Stimulated activated memory B cell treated with anti-CD40 and anti-IgM and Interleukin-4, amounts not matched to agents 10 μg/mL and 1 μg/mL and 100 μg/mL, for 72 hours (primary cell): ENCODE measurements around the gene DDT.
"Not testable (repeated sequence)": the region's sequence is repeated elsewhere in the genome, so short reads cannot be mapped to it uniquely, and the experiment has no call there.

Source experiments
- ATAC-seq: fragments of 150-1000 bp; cut with Tn5 transposase; 2 replicates; pipeline ENCODE4 v1.10.0; 2021
- H3K27ac Mint-ChIP-seq: one replicate; pipeline ENCODE4 v1.8.0; 2022; ENCODE audit warnings: mild to moderate bottlenecking, mixed read lengths
- H3K27me3 Mint-ChIP-seq: one replicate; pipeline ENCODE4 v1.8.0; 2022; ENCODE audit warnings: mixed read lengths
- H3K36me3 Mint-ChIP-seq: one replicate; pipeline ENCODE4 v1.8.0; 2022; ENCODE audit warnings: mixed read lengths
- H3K4me1 Mint-ChIP-seq: one replicate; pipeline ENCODE4 v1.8.0; 2022; ENCODE audit warnings: mixed read lengths
- H3K4me3 Mint-ChIP-seq: one replicate; pipeline ENCODE4 v1.8.0; 2022; ENCODE audit warnings: mild to moderate bottlenecking, moderate library complexity, mixed read lengths
- H3K9me3 Mint-ChIP-seq: one replicate; pipeline ENCODE4 v1.8.0; 2022; ENCODE audit warnings: mixed read lengths

The DDT gene

DNA sequence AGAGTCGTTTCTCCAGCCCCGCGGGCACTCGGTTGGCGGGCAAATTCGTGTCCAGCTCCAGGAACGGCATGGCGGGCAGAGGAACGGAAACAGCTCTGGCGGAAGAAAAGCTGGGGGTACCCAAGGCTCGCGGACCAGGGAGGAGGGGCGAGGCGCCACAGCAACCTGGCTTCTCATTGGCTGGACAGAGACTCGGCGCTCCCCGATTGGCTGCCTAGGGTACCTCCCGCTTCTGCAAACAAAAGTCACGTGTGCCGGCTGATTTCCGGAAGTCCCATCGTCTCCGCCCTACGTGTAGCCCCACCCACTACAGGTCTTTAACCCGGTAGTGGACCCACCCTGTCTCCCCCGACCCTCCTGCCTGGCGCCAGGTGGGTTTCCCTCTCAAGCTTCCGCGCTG lies at the start of gene DDT:
DDT (minus strand) TSS at position 97 of the 400 bp plus-strand sequence; CDS start at position 70, 27 bp downstream.
- not testable (repeated sequence) for H3K27ac Mint-ChIP-seq, H3K9me3 Mint-ChIP-seq, H3K27me3 Mint-ChIP-seq, H3K4me3 Mint-ChIP-seq
- Mint-ChIP-seq H3K4me1 (peaks cover 23% of the 10 kb centered on the region), H3K36me3 (peaks cover 25% of the 10 kb centered on the region)
- peak; percentile 98 for ATAC-seq

DNA sequence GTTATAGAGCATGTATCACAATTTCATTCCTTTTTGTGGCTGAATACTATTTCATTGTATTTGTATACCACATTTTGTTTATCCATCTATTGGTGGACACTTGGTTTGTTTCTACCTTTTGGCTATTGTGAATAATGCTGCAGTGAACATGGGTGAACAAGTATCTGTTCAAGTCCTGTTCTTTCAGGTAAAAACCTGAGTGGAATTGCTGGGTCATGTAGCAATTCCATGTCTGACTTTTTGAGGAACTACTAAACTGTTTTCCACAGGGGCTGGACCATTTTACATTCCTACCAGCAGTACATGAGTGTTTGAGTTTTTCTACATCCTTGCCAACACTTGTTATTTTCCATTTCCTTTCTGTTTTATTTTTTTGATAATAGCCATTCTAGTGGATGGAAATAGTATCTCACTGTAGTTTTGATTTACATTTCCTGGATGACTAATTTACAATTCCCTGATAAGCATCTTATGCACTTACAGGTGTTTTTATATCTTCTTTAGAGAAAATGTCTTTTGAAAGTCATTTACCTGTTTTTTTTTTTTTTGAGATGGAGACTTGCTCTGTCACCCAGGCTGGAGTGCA lies 49.1 kb upstream of the DDT start:
- Mint-ChIP-seq H3K36me3 (peaks cover 24% of the 10 kb centered on the region), H3K9me3 (no peaks in the 10 kb centered on the region), H3K4me3 (no peak overlapping the region), H3K4me1 (peaks cover 20% of the 10 kb centered on the region), H3K27me3 (no peaks in the 10 kb centered on the region), H3K27ac (no peak overlapping the region)
- no peak for ATAC-seq

DNA sequence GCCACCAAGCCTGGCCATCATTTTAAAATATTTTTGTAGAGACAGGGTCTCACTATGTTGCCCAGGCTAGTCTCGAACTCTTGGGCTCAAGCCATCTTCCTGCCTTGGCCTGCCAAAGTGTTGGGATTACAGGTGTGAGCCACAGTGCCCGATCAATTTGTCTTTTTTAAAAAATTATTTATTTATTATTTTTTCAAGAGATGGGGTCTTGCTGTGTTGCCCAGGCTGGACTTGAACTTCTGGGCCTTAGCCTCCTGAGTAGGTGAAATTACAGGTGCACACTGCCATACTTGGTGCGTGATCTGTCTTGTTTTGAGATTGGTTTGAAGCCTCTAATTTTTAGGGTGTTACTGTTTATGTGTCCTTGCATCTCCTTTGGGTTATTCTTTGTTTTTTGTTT lies 47.1 kb upstream of the DDT start:
- H3K4me3 Mint-ChIP-seq: no peak overlapping the region
- no peaks in the 10 kb centered on the region for H3K9me3 Mint-ChIP-seq
- no peaks in the 10 kb centered on the region for H3K27me3 Mint-ChIP-seq
- H3K36me3 Mint-ChIP-seq: peaks cover 26% of the 10 kb centered on the region
- ATAC-seq: no peak
- H3K27ac Mint-ChIP-seq: no peak overlapping the region
- H3K4me1 Mint-ChIP-seq: peaks cover 15% of the 10 kb centered on the region

DNA sequence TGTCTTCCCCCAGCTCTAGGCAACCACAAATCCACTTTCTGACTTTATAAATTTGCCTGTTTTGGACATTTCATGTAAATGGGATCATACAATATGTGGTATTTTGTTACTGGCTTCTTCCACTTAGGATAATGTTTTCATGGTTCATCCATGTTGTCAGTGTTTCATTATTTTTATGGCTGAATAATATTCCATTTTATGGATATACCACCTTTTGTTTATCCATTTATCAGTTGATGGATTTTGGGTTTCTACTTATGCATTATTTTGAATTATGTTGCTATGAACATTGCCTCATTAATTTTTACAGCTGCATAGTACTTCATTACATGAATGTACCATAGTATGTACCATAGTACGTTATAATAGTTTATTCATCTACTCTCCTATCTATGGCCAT lies 41.9 kb upstream of the DDT start:
- H3K4me3 Mint-ChIP-seq: no peak overlapping the region
- no peak overlapping the region for H3K27ac Mint-ChIP-seq
- no peaks in the 10 kb centered on the region for H3K27me3 Mint-ChIP-seq
- H3K9me3 Mint-ChIP-seq: no peaks in the 10 kb centered on the region
- peaks cover 7% of the 10 kb centered on the region for H3K36me3 Mint-ChIP-seq
- H3K4me1 Mint-ChIP-seq: peaks cover 21% of the 10 kb centered on the region
- no peak for ATAC-seq

DNA sequence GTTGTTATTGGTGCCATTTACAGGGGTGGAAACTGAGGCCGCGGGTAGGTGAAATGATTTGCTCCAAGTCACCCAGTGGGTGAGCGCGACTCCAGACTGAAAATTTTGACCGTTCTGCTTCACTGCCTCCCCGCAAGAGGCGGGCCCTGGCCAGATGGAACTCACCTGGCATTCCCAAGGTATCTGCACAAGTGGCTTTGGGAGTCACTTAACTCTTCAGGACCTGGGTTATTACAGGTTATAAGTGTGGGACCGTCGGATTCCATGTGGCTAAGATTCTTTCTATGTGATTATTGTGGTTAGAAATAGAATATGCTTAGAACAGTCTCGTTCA lies 37.5 kb upstream of the DDT start:
- Mint-ChIP-seq H3K36me3 (no peaks in the 10 kb centered on the region), H3K27me3 (no peaks in the 10 kb centered on the region), H3K4me3 (peak overlapping the region; percentile 85), H3K27ac (peak overlapping the region; percentile 83), H3K9me3 (no peaks in the 10 kb centered on the region), H3K4me1 (peaks cover 16% of the 10 kb centered on the region)
- ATAC-seq: no peak

DNA sequence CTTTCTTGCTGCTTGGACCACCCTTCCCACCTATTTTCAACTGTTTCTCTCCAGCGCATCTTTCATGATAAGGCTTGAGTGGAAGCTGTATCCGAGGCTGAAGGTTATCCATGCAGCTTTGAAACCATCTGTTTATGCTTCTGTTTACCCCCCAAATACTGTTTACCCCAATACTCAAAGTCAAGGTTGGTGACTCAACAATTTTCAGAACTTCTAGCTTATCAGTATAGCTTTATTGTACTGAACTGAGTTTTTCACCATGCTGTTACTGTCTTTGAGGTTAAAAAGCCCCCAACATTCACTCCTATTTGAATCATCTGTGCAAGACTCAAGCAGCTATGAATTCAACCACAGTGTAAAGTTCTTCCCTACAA lies 35.8 kb upstream of the DDT start:
- no peak for ATAC-seq
- H3K27ac Mint-ChIP-seq: peak overlapping the region; percentile 83
- H3K27me3 Mint-ChIP-seq: no peaks in the 10 kb centered on the region
- no peaks in the 10 kb centered on the region for H3K9me3 Mint-ChIP-seq
- H3K36me3 Mint-ChIP-seq: no peaks in the 10 kb centered on the region
- no peak overlapping the region for H3K4me3 Mint-ChIP-seq
- peaks cover 16% of the 10 kb centered on the region for H3K4me1 Mint-ChIP-seq

DNA sequence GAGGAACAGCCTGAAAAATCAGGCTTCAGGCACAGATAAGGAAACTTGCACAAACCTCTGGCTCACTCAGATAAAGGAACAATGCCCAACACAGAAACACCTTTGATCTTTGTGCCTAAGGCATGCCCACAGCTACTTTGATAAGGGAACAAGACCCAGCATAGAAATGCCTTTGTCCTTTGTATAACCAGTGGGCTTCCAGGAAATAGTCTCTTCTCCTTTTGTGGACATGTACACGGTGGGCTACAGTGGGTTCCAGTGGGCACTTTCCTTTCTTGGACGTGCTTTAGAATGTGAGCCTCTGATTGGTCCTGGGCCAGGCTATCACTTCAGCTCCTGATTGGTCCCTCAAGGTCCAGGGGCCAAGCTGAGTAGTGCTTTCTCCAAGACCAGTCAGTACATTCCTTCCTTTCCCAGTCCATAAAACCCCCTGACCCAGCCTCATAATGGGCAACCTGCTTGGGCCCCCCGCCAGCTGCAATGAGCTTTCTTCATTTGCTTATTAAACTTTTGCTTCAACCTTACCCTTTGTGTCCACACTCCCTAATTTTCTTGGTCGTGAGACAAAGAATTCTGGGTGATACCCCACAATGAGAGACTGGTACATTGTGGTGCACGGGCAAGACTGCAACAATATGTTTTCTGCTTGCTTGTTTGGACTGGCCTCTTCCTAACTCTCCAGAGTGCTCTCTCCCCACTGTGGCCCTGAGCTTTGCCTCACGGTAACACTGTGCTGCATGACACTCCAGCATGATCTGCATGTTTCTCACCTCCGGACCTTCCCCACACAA lies 35.2 kb upstream of the DDT start:
- H3K4me1 Mint-ChIP-seq: peaks cover 11% of the 10 kb centered on the region
- ATAC-seq: no peak
- no peak overlapping the region for H3K4me3 Mint-ChIP-seq
- no peaks in the 10 kb centered on the region for H3K36me3 Mint-ChIP-seq
- H3K27ac Mint-ChIP-seq: no peak overlapping the region
- H3K9me3 Mint-ChIP-seq: no peaks in the 10 kb centered on the region
- H3K27me3 Mint-ChIP-seq: no peaks in the 10 kb centered on the region

DNA sequence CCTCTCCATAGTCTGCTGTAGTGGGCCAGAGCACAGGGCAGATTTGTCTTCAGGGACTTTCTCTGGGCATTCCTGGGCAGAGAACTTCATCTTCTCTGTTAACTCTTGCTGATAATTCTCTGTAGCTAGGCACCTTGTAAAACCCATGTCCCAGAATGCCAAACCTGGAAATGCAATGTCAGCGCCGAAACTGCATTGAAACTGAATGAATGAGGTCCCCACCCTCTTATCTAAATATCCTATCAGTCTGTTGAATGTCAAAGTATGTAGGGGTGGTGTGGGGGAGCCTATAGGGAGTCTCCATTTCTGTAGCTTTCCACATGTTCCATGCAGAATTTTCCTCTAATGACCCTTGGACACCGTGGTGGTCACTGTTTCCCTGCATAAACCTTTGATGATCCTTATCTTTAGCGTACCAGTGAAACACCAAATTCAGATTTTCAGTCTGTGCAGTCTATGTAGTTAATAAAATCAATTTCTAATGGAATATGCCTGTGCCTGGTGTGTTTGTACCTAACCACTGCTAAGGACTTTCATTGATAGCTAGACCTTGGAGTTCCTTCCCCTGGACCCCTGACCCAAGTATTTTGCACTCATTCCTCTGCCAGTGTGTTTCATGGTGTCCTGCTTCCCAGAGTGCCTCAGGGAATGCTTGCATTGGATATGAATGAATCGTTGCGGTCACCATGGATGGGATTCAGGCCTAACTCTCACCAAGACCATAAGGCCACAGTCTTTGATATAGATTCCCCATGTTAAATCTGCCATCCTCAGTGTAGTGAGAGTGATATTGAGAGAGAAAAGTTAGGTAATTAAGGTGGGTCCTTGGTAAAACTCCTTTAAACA lies 34.4 kb upstream of the DDT start:
- H3K4me3 Mint-ChIP-seq: no peak overlapping the region
- H3K4me1 Mint-ChIP-seq: peaks cover 5% of the 10 kb centered on the region
- H3K9me3 Mint-ChIP-seq: no peaks in the 10 kb centered on the region
- H3K27me3 Mint-ChIP-seq: peaks cover under 1% of the 10 kb centered on the region
- no peak for ATAC-seq
- no peak overlapping the region for H3K27ac Mint-ChIP-seq
- no peaks in the 10 kb centered on the region for H3K36me3 Mint-ChIP-seq

DNA sequence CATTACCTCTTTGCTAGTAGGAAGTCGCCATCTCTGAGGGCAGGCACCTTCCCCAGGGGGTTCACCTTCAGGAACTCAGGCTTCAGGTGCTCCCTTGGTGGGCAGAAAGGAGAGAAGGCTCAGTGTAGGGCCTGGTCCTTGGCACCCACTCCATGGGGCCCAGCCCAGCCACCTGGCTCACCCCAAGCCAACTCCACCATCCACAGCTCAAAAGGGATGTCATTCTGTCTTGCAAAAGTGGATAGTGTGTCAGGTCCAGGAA lies 33.7 kb upstream of the DDT start:
- peaks cover 6% of the 10 kb centered on the region for H3K27me3 Mint-ChIP-seq
- ATAC-seq: no peak
- no peak overlapping the region for H3K27ac Mint-ChIP-seq
- no peaks in the 10 kb centered on the region for H3K4me1 Mint-ChIP-seq
- no peaks in the 10 kb centered on the region for H3K9me3 Mint-ChIP-seq
- no peak overlapping the region for H3K4me3 Mint-ChIP-seq
- no peaks in the 10 kb centered on the region for H3K36me3 Mint-ChIP-seq

DNA sequence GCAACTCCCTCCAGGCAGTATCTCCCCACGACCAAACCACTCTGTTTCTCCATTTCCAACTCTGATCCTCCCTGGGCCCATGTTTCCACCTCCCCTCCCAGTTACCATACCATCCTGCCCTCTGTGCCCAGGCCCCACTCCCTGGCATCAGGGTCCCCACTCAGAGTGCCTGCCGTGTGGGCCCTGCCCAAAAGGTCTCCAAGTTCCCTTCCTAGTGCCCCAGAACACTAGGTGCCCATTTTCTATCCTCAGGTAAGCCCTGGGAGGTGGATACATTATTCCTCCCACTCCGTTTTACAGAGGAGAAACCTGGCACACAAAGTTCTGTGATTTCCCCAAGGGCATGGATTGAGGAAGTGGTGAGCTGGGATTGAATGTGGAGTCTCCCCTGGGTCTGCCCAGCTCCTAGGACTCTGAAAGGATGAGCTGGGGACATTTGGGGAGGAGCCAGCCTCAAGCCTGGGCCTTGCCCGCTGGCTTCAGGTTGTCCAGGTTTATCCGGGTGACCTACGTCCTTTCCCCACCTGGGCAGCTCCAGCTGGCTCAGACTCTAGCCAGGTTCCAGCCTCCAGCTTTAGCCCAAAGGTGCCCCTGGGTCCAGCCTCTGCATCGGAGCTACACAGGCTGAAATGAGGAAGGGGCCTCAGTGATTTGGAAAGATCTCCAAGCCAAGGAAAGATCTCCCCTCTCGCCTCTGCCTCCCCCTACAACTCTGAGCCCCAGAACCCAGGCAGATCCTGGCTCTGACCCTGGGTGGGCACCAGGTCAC lies 33.2 kb upstream of the DDT start:
- no peaks in the 10 kb centered on the region for H3K9me3 Mint-ChIP-seq
- no peaks in the 10 kb centered on the region for H3K4me1 Mint-ChIP-seq
- peaks cover 7% of the 10 kb centered on the region for H3K27me3 Mint-ChIP-seq
- H3K27ac Mint-ChIP-seq: no peak overlapping the region
- no peak for ATAC-seq
- H3K4me3 Mint-ChIP-seq: no peak overlapping the region
- H3K36me3 Mint-ChIP-seq: no peaks in the 10 kb centered on the region

DNA sequence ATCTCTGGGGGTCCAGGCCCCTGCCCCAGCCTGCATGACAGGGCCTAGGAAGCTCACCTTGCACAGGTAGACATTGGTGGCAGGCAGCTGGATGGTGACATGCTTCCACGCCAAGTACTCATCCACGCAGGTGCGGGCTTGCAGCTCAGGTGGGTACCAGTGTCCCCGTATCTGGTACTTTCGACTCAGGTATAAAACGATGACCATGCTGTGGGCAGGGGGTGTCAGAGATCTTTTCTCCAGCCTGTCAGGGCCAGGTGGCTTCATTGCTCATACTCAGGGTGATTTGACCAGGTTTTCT lies 32.6 kb upstream of the DDT start:
- H3K4me3 Mint-ChIP-seq: no peak overlapping the region
- no peaks in the 10 kb centered on the region for H3K36me3 Mint-ChIP-seq
- no peaks in the 10 kb centered on the region for H3K4me1 Mint-ChIP-seq
- H3K27ac Mint-ChIP-seq: no peak overlapping the region
- ATAC-seq: no peak
- H3K27me3 Mint-ChIP-seq: peaks cover 13% of the 10 kb centered on the region
- H3K9me3 Mint-ChIP-seq: no peaks in the 10 kb centered on the region

DNA sequence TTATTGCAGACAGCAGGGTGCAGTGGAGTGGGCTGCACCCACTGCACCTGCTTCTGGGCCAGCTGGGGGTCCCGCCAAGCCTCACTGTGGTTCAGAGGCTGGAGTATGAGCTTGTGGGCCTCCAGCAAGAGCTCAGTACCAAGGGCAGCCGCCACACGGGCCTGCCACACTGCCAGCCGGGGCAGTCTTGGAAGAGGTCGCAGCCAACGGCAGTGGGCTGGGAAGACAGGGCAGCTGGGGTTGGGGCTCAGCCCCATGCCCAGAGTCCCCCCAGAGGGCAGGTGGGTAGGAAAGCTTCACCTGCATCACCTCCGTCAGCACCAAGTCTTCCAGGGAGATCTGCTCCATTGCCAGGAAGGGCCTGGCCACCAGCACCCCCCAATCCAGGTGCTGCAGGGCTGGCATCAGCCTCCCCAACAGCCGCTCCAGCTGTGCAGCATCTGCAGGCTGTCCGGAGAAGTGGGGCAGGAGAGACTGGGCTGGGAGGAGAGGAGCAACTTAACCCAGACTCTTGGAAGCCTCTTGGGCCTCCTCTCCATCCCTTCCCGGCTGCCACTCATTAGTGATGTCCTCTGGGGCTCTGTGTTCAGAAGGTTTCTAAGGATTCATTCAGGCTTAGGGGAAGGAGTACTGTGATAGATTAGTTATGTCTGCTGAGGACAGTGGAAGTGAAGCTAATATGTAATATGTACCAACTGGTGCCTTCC lies 32.1 kb upstream of the DDT start:
- H3K27ac Mint-ChIP-seq: no peak overlapping the region
- H3K27me3 Mint-ChIP-seq: peaks cover 18% of the 10 kb centered on the region
- no peaks in the 10 kb centered on the region for H3K4me1 Mint-ChIP-seq
- no peak for ATAC-seq
- no peaks in the 10 kb centered on the region for H3K9me3 Mint-ChIP-seq
- H3K4me3 Mint-ChIP-seq: no peak overlapping the region
- no peaks in the 10 kb centered on the region for H3K36me3 Mint-ChIP-seq

DNA sequence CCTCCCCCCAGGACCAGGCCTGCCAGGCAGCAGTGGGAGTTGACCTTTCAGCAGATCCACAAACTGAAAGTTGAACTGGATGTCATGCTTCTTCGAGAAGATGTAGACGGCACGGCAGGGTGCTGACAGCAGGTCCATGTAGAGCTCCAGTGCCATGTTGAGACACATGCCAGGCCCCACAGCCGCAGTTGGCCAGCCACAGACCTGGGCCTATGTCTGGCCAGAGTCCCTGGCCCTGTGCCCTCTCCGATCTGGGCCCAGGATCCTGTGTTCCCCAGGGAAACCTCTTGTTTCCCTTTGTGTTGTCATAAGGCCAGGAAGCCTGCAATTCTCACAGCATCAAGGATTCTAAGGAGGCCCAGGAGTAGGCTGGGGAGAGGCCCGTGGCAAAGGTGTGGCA lies 31.0 kb upstream of the DDT start, which contains the start of gene GSTT4:
GSTT4 (minus strand) TSS at position 253 of the 400 bp plus-strand sequence; CDS start at position 156, 97 bp downstream.
- H3K36me3 Mint-ChIP-seq: no peaks in the 10 kb centered on the region
- no peak within 1 kb of the TSS for H3K27ac Mint-ChIP-seq
- ATAC-seq: no peak
- H3K27me3 Mint-ChIP-seq: peaks cover 20% of the 10 kb centered on the region
- no peaks in the 10 kb centered on the region for H3K9me3 Mint-ChIP-seq
- no peaks in the 10 kb centered on the region for H3K4me1 Mint-ChIP-seq
- H3K4me3 Mint-ChIP-seq: no peak within 1 kb of the TSS

DNA sequence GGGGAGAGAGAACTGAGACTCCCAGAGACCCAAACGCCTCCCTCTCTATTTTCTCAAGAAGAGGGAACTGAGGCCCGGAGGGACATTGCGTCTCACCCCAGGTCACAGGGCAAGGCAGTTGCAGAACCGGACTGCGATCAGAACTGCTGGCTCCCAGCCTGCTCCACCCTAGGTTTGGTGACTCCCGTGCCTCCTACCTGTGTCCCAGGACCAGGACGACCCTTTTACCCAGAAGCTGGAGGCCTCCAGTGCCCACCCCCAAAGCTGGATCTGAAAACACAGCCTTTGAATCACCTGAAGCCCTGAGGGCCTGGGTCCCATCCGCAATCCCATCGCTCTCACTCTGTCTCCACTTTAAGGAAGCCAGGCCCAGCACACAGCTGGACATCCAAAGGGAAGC lies 29.6 kb upstream of the DDT start:
- H3K27ac Mint-ChIP-seq: no peak overlapping the region
- H3K4me3 Mint-ChIP-seq: no peak overlapping the region
- ATAC-seq: no peak
- no peaks in the 10 kb centered on the region for H3K9me3 Mint-ChIP-seq
- peaks cover 20% of the 10 kb centered on the region for H3K27me3 Mint-ChIP-seq
- no peaks in the 10 kb centered on the region for H3K36me3 Mint-ChIP-seq
- H3K4me1 Mint-ChIP-seq: no peaks in the 10 kb centered on the region

DNA sequence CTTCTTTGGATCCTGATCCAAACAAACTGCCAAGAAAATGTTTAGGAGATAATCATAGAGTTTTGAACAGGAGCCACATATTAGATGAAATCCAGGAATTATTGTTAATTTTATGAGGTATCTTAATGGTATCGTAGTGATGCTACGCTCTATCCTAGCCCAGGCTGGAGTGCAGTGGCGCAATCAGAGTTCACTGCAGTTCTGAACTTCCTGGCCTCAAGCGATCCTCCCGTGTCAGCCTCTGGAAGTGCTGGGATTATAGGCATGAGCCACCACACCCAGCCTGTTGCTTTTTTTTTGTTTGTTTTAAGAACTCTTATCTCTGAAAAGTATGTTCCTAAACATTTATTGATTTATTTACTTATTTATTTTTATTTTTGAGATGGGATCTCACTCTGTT lies 28.6 kb upstream of the DDT start:
- H3K4me1 Mint-ChIP-seq: no peaks in the 10 kb centered on the region
- H3K4me3 Mint-ChIP-seq: no peak overlapping the region
- peaks cover 20% of the 10 kb centered on the region for H3K27me3 Mint-ChIP-seq
- no peak for ATAC-seq
- H3K36me3 Mint-ChIP-seq: no peaks in the 10 kb centered on the region
- H3K27ac Mint-ChIP-seq: no peak overlapping the region
- no peaks in the 10 kb centered on the region for H3K9me3 Mint-ChIP-seq
